ENCODE results near the gene STAG3. TPM values are rescaled to one million over a fixed set of nuclear protein-coding genes. Genes with fewer than 3 reads are reported as not detected.
A peak's percentile ranks its signal among the peaks of the same experiment; 100 is the strongest.

STAG3 gene
- total and polyA plus RNA-seq, 2 experiments from 2014 or later = 1.0 to 4.8 TPM

- no peak for TF ChIP-seq CTCF (IDR thresholded peaks at IDR 0.05; ENCODE audit: poor library complexity)
- TF ChIP-seq EZH2phosphoT487 (IDR thresholded peaks at IDR 0.05; ENCODE audit: low read depth, severe bottlenecking, unreplicated experiment) = no peak
- TF ChIP-seq EZH2 (IDR thresholded peaks at IDR 0.05; ENCODE audit: borderline replicate concordance) = no peak
- Histone ChIP-seq H3K9me3 (ENCODE audit: low read depth) (no peaks in the 10 kb centered on the region), H2AFZ (no peak overlapping the region), H3K9me2 (replicated peaks; ENCODE audit: insufficient read depth) (no peaks in the 10 kb centered on the region), H4K20me1 (ENCODE audit: insufficient read depth, poor library complexity, severe bottlenecking) (no peaks in the 10 kb centered on the region), H3K36me3 (replicated peaks; ENCODE audit: insufficient read depth, low read depth) (no peaks in the 10 kb centered on the region), H3K27me3 (peaks cover 3% of the 10 kb centered on the region), H3K27ac (no peak overlapping the region), H3K4me3 (no peak overlapping the region), H3K4me2 (no peak overlapping the region), H3K4me1 (ENCODE audit: insufficient read depth) (no peaks in the 10 kb centered on the region), H3K79me2 (no peaks in the 10 kb centered on the region)
- 96% methylated on average over 10 of the region's 10 CpGs for WGBS (ENCODE audit: low lambda C conversion rate, missing lambda C conversion rate)
- DNase-seq (ENCODE audit: low spot score) = no peak
Measured at GRCh38 chr7:100198266-100198665, 20.5 kb downstream of the STAG3 start.

- Histone ChIP-seq H3K4me1 (ENCODE audit: insufficient read depth) (no peaks in the 10 kb centered on the region), H2AFZ (no peak overlapping the region), H3K9me2 (replicated peaks; ENCODE audit: insufficient read depth) (no peaks in the 10 kb centered on the region), H3K27me3 (peaks cover 10% of the 10 kb centered on the region), H3K27ac (no peak overlapping the region), H3K4me3 (no peak overlapping the region), H3K9me3 (ENCODE audit: low read depth) (no peaks in the 10 kb centered on the region), H3K36me3 (replicated peaks; ENCODE audit: insufficient read depth, low read depth) (no peaks in the 10 kb centered on the region), H3K79me2 (no peaks in the 10 kb centered on the region), H4K20me1 (ENCODE audit: insufficient read depth, poor library complexity, severe bottlenecking) (no peaks in the 10 kb centered on the region), H3K4me2 (no peak overlapping the region)
- DNase-seq (ENCODE audit: low spot score) = peak; percentile 66
- no peak for TF ChIP-seq EZH2phosphoT487 (IDR thresholded peaks at IDR 0.05; ENCODE audit: low read depth, severe bottlenecking, unreplicated experiment)
- no peak for TF ChIP-seq CTCF (IDR thresholded peaks at IDR 0.05; ENCODE audit: poor library complexity)
- no peak for TF ChIP-seq EZH2 (IDR thresholded peaks at IDR 0.05; ENCODE audit: borderline replicate concordance)
- WGBS (ENCODE audit: low lambda C conversion rate, missing lambda C conversion rate) = 57% methylated on average over 10 of the region's 11 CpGs
Measured at GRCh38 chr7:100200693-100201092, 23.0 kb downstream of the STAG3 start.

- 89% methylated on average over 9 of the region's 9 CpGs for WGBS (ENCODE audit: low lambda C conversion rate, missing lambda C conversion rate)
- Histone ChIP-seq H3K36me3 (replicated peaks; ENCODE audit: insufficient read depth, low read depth) (no peaks in the 10 kb centered on the region), H3K4me2 (no peak overlapping the region), H3K4me1 (ENCODE audit: insufficient read depth) (no peaks in the 10 kb centered on the region), H2AFZ (no peak overlapping the region), H3K9me3 (ENCODE audit: low read depth) (no peaks in the 10 kb centered on the region), H3K4me3 (no peak overlapping the region), H3K9me2 (replicated peaks; ENCODE audit: insufficient read depth) (no peaks in the 10 kb centered on the region), H3K79me2 (no peaks in the 10 kb centered on the region), H3K27ac (no peak overlapping the region), H3K27me3 (peaks cover 10% of the 10 kb centered on the region), H4K20me1 (ENCODE audit: insufficient read depth, poor library complexity, severe bottlenecking) (no peaks in the 10 kb centered on the region)
- DNase-seq (ENCODE audit: low spot score) = no peak
- TF ChIP-seq CTCF (IDR thresholded peaks at IDR 0.05; ENCODE audit: poor library complexity) = no peak
- no peak for TF ChIP-seq EZH2phosphoT487 (IDR thresholded peaks at IDR 0.05; ENCODE audit: low read depth, severe bottlenecking, unreplicated experiment)
- TF ChIP-seq EZH2 (IDR thresholded peaks at IDR 0.05; ENCODE audit: borderline replicate concordance) = no peak
Measured at GRCh38 chr7:100204454-100204853, 26.7 kb downstream of the STAG3 start.

- DNase-seq (ENCODE audit: low spot score) = no peak
- no peaks in the 10 kb centered on the region for H3K36me3 ChIP-seq (replicated peaks; ENCODE audit: insufficient read depth, low read depth)
- no peak overlapping the region for H2AFZ ChIP-seq
- no peaks in the 10 kb centered on the region for H4K20me1 ChIP-seq (ENCODE audit: insufficient read depth, poor library complexity, severe bottlenecking)
- WGBS (ENCODE audit: low lambda C conversion rate, missing lambda C conversion rate) = 57% methylated on average over 6 of the region's 6 CpGs
- H3K4me2 ChIP-seq = no peak overlapping the region
- H3K4me3 ChIP-seq = no peak overlapping the region
- H3K4me1 ChIP-seq (ENCODE audit: insufficient read depth) = no peaks in the 10 kb centered on the region
- no peaks in the 10 kb centered on the region for H3K79me2 ChIP-seq
- H3K9me3 ChIP-seq (ENCODE audit: low read depth) = no peaks in the 10 kb centered on the region
- no peak overlapping the region for H3K27ac ChIP-seq
- TF ChIP-seq CTCF (IDR thresholded peaks at IDR 0.05; ENCODE audit: poor library complexity) (no peak), EZH2phosphoT487 (IDR thresholded peaks at IDR 0.05; ENCODE audit: low read depth, severe bottlenecking, unreplicated experiment) (no peak), EZH2 (IDR thresholded peaks at IDR 0.05; ENCODE audit: borderline replicate concordance) (no peak)
- H3K27me3 ChIP-seq = peaks cover 9% of the 10 kb centered on the region
- H3K9me2 ChIP-seq (replicated peaks; ENCODE audit: insufficient read depth) = no peaks in the 10 kb centered on the region
Measured at GRCh38 chr7:100208911-100209408, 31.2 kb downstream of the STAG3 start.
